Psoas muscle (tissue), 8 donors: ENCODE results near the gene GDF9. TPM values are rescaled to one million over a fixed set of nuclear protein-coding genes. Genes with fewer than 3 reads are reported as not detected.
A peak's percentile ranks its signal among the peaks of the same experiment; 100 is the strongest.

Source experiments
- ATAC-seq, 4 donors: fragments of 200-7000 bp; cut with Tn5 transposase; one replicate each; pipeline ENCODE4 v1.9.1; 2020; ENCODE audit warnings: moderate library complexity in 3 of 4, mild to moderate bottlenecking in 2 of 4
- DNase-seq, 2 donors: peaks; one replicate each; pipeline ENCODE4 v3.0.0-alpha.2; 2020
- H3K27ac ChIP-seq: fragments of 200-600 bp; one replicate; pipeline ENCODE4 v1.8.0; 2022
- H3K27me3 ChIP-seq, 3 donors: fragments of 200-600 bp in 1 of 3; one replicate each; pipeline versions ENCODE4 v1.6.1 to v1.8.0; 2013 to 2022; ENCODE audit warnings: low read length in 2 of 3, mild to moderate bottlenecking in 2 of 3, moderate library complexity in 1 of 3; ENCODE audit not compliant: insufficient read depth in 3 of 3
- H3K36me3 ChIP-seq, 2 donors: fragments of 200-600 bp in 1 of 2; one replicate each; pipeline versions ENCODE4 v1.6.1 to v1.8.0; 2013 to 2022; ENCODE audit warnings: low read depth in 1 of 2, mild to moderate bottlenecking in 1 of 2, moderate library complexity in 1 of 2; ENCODE audit not compliant: insufficient read depth in 1 of 2
- H3K4me1 ChIP-seq: fragments of 200-600 bp; one replicate; pipeline ENCODE4 v1.8.0; 2022
- H3K4me3 ChIP-seq: fragments of 200-600 bp; one replicate; pipeline ENCODE4 v1.8.0; 2022; ENCODE audit warnings: mild to moderate bottlenecking
- H3K9me3 ChIP-seq: fragments of 200-600 bp; one replicate; pipeline ENCODE4 v1.8.0; 2022
- CTCF ChIP-seq: fragments of 200-600 bp; IDR thresholded peaks from one replicate; pipeline ENCODE4 v1.8.0; 2022; ENCODE audit warnings: antibody characterized with exemption
- WGBS, 3 donors: extraction: QIAGEN DNeasy Blood & Tissue Kit; methylation state at CpG; one replicate each; pipeline versions ENCODE4 v1.1.6 to v1.1.7; 2013; 5-methylcytosine and 5-hydroxymethylcytosine counted together
- intact Hi-C, 2 donors: fragments of 100-400 bp; cut with DNase I; formaldehyde crosslinking; loops; one replicate each; pipeline versions ENCODE4 v1.11.0 to v1.14.2; 2022
- polyA plus RNA-seq, 3 donors: library from polyadenylated mRNA; stranded (reverse); fragments of 200-250 nt; gene quantifications; one replicate each; pipeline ENCODE4 v1.2.3, GENCODE V29; 2013
- total RNA-seq, 4 donors: library from RNA; stranded (reverse); fragmentation: NEBNext Ultra II Directional in 2 of 4; extraction: Animal tissue kit (Norgen Biotek cat#: 25700) in 2 of 4; gene quantifications; one replicate each; pipeline versions ENCODE4 v1.2.1 to v1.2.4, GENCODE V29; 2021 to 2023
- donor health status: healthy with polysubstance abuse.
- donor health status: DM: no; HTN: no; CAD: no; lungs with moderate emphysema.
- donor health status: Bipolar disorder and iron deficiency.
- donor health status: healthy.
- donor health status: DM: yes; HTN: yes; CAD: no.
- donor health status: DM: no; HTN: no; CAD: no.
- donor health status: DM: no; HTN: no; CAD: no.
- donor health status: DM: yes; HTN: yes; CAD: no.

GDF9 gene
- total and polyA plus RNA-seq, 7 donors, result 0.07 to 1.2 (median 0.65) TPM

GRCh38 chr5:132836852-132837251 is 29.4 kb downstream of the GDF9 start:
- no peaks in the 10 kb centered on the region for H3K4me1 ChIP-seq
- no peaks in the 10 kb centered on the region for H3K9me3 ChIP-seq
- WGBS, 3 donors, result 98 to 100% (median 100%) methylated on average over 1 of the region's 1 CpG
- H3K27me3 ChIP-seq, result no peaks in the 10 kb centered on the region
- H3K27ac ChIP-seq, result no peak overlapping the region
- no peaks in the 10 kb centered on the region for H3K36me3 ChIP-seq
- intact Hi-C loops, result no loop called here
- no peak overlapping the region for H3K4me3 ChIP-seq
- TF ChIP-seq CTCF, result no peak
- DNase-seq, result no peak
- no peak for ATAC-seq

- no peaks in the 10 kb centered on the region for H3K36me3 ChIP-seq
- ATAC-seq (no peak), DNase-seq (no peak)
- intact Hi-C loops, result loop anchor here (5.0 kb wide), 2 partner anchors 33 to 48 kb away; partner anchors contain the start of genes GDF9 (in 1 of the 2) and UQCRQ (in 1 of the 2)
- TF ChIP-seq CTCF, result no peak
- H3K9me3 ChIP-seq, result no peaks in the 10 kb centered on the region
- H3K4me1 ChIP-seq, result peaks cover 5% of the 10 kb centered on the region
- WGBS, 3 donors, result 95 to 96% (median 96%) methylated on average over 3 of the region's 3 CpGs
- no peak overlapping the region for H3K27ac ChIP-seq
- peaks cover 0 to 16% (median 2%) of the 10 kb centered on the region in 3 donors for H3K27me3 ChIP-seq
- no peak overlapping the region for H3K4me3 ChIP-seq
Measured at GRCh38 chr5:132834057-132834456, 32.2 kb downstream of the GDF9 start.

GRCh38 chr5:132832612-132833011 is 33.7 kb downstream of the GDF9 start:
- no peak overlapping the region for H3K4me3 ChIP-seq
- intact Hi-C loops, result loop anchor here (5.0 kb wide), 2 partner anchors 35 to 50 kb away; partner anchors contain the start of genes GDF9 (in 1 of the 2) and UQCRQ (in 1 of the 2)
- WGBS, 3 donors, result 91 to 94% (median 92%) methylated on average over 5 of the region's 5 CpGs
- no peak overlapping the region for H3K27ac ChIP-seq
- H3K4me1 ChIP-seq, result peaks cover 5% of the 10 kb centered on the region
- ATAC-seq (no peak), DNase-seq (no peak)
- no peaks in the 10 kb centered on the region for H3K9me3 ChIP-seq
- no peak for TF ChIP-seq CTCF
- H3K27me3 ChIP-seq, result peaks cover 0 to 17% (median 2%) of the 10 kb centered on the region in 3 donors
- H3K36me3 ChIP-seq, result no peaks in the 10 kb centered on the region

- WGBS, 3 donors, result 79 to 94% (median 88%) methylated on average over 15 of the region's 15 CpGs
- H3K9me3 ChIP-seq, result no peaks in the 10 kb centered on the region
- no peak for ATAC-seq
- peaks cover 5% of the 10 kb centered on the region for H3K4me1 ChIP-seq
- intact Hi-C loops, result loop anchor here (5.0 kb wide), 2 partner anchors 36 to 51 kb away; partner anchors contain the start of genes GDF9 (in 1 of the 2) and UQCRQ (in 1 of the 2)
- H3K4me3 ChIP-seq, result peak overlapping the region; percentile 82
- no peak for TF ChIP-seq CTCF
- no peak overlapping the region for H3K27ac ChIP-seq
- no peaks in the 10 kb centered on the region for H3K36me3 ChIP-seq
- no peak for DNase-seq
- peaks cover 0 to 22% (median 2%) of the 10 kb centered on the region in 3 donors for H3K27me3 ChIP-seq
Measured at GRCh38 chr5:132831095-132831860, 35.0 kb downstream of the GDF9 start.
